Stimulated activated CD4-positive, alpha-beta T cell treated with anti-CD3 and anti-CD28 coated beads, Interleukin-2, amount 100 ng/mL, for 24 hours (primary cell): ENCODE measurements around the gene GRK1.

Experiments
- DNase-seq, 2 donors: peaks; one replicate each; pipeline ENCODE4 v3.0.0-alpha.2; 2020

GRK1 gene

GRCh38 chr13:113783200-113783881 lies 116.3 kb downstream of the GRK1 start:
- DNase-seq = no peak

GRCh38 chr13:113783966-113784644 lies 117.1 kb downstream of the GRK1 start:
- DNase-seq = no peak

- no peak for DNase-seq
Observed at GRCh38 chr13:113784645-113785024, 117.6 kb downstream of the GRK1 start.

- no peak for DNase-seq
Observed at GRCh38 chr13:113785051-113786010, 118.3 kb downstream of the GRK1 start.

GRCh38 chr13:113786262-113786841 lies 119.3 kb downstream of the GRK1 start:
- no peak for DNase-seq
